ENCODE measurements around the gene CARS1. TPM values are rescaled to one million over a fixed set of nuclear protein-coding genes. Genes with fewer than 3 reads are reported as not detected.

CARS1 gene
- total RNA-seq, 2 experiments from 2014 or later: 106 to 121 TPM

- Mint-ChIP-seq H3K4me3 (peak overlapping the region; percentile 27), H3K27ac (peak overlapping the region; percentile 95), H3K36me3 (ENCODE audit: low read depth) (peaks cover 53% of the 10 kb centered on the region), H3K27me3 (no peaks in the 10 kb centered on the region), H3K4me1 (peaks cover 56% of the 10 kb centered on the region), H3K9me3 (no peaks in the 10 kb centered on the region)
- DNase-seq: no peak
- ChIA-PET POLR2A (interaction anchor here (1.4 to 2.7 kb wide), 6 partner anchors 13 to 61 kb away, joined by 3 to 18 read pairs (median 10); partner anchors contain the start of gene NAP1L4), CTCF (interaction anchor here (0.8 to 6.4 kb wide), 4 partner anchors 13 to 41 kb away, joined by 4 to 35 read pairs (median 14); no protein-coding TSS in a partner anchor)
These were observed 6.6 kb downstream of the CARS1 start for GRCh38 chr11:3050386-3051195.

GRCh38 chr11:3049430-3050243, 7.6 kb downstream of the CARS1 start:
- POLR2A ChIA-PET: interaction anchor here (0.6 to 2.7 kb wide), 10 partner anchors 8 to 110 kb away, joined by 3 to 18 read pairs (median 4); partner anchors contain the start of genes CARS1 and NAP1L4
- Mint-ChIP-seq H3K4me3 (peak overlapping the region; percentile 61), H3K27me3 (no peaks in the 10 kb centered on the region), H3K4me1 (peaks cover 49% of the 10 kb centered on the region), H3K27ac (peak overlapping the region; percentile 95), H3K9me3 (no peaks in the 10 kb centered on the region), H3K36me3 (ENCODE audit: low read depth) (peaks cover 49% of the 10 kb centered on the region)
- CTCF ChIA-PET: interaction anchor here (0.7 to 6.4 kb wide), 9 partner anchors 9 to 61 kb away, joined by 3 to 35 read pairs (median 3); partner anchors contain the start of gene NAP1L4
- DNase-seq: peak; percentile 88

- ChIA-PET POLR2A (interaction anchor here (0.8 to 0.9 kb wide), 2 partner anchors 9 to 33 kb away, joined by 3 to 6 read pairs; partner anchors contain the start of gene CARS1), CTCF (interaction anchor here (6.4 kb wide), 1 partner anchor 10 kb away, joined by 35 read pairs; no protein-coding TSS in a partner anchor)
- Mint-ChIP-seq H3K27ac (no peak overlapping the region), H3K36me3 (ENCODE audit: low read depth) (peaks cover 51% of the 10 kb centered on the region), H3K27me3 (no peaks in the 10 kb centered on the region), H3K9me3 (no peaks in the 10 kb centered on the region), H3K4me3 (no peak overlapping the region), H3K4me1 (peaks cover 38% of the 10 kb centered on the region)
- no peak for DNase-seq
These were observed 9.6 kb downstream of the CARS1 start for GRCh38 chr11:3047637-3048036.

- Mint-ChIP-seq H3K36me3 (ENCODE audit: low read depth) (peaks cover 55% of the 10 kb centered on the region), H3K4me3 (no peak overlapping the region), H3K4me1 (peaks cover 33% of the 10 kb centered on the region), H3K27ac (no peak overlapping the region), H3K9me3 (no peaks in the 10 kb centered on the region), H3K27me3 (no peaks in the 10 kb centered on the region)
- no peak for DNase-seq
- CTCF ChIA-PET: interaction anchor here (0.8 to 6.4 kb wide), 2 partner anchors 9 to 45 kb away, joined by 4 to 35 read pairs; no protein-coding TSS in a partner anchor
- POLR2A ChIA-PET: no interaction called here
These were observed 10.6 kb downstream of the CARS1 start for GRCh38 chr11:3046641-3047040.

GRCh38 chr11:3046190-3046589, 11.0 kb downstream of the CARS1 start:
- H3K9me3 Mint-ChIP-seq: no peaks in the 10 kb centered on the region
- DNase-seq: no peak
- H3K27ac Mint-ChIP-seq: peak overlapping the region; percentile 21
- POLR2A ChIA-PET: no interaction called here
- H3K4me3 Mint-ChIP-seq: no peak overlapping the region
- H3K36me3 Mint-ChIP-seq (ENCODE audit: low read depth): peaks cover 55% of the 10 kb centered on the region
- no peaks in the 10 kb centered on the region for H3K27me3 Mint-ChIP-seq
- peaks cover 29% of the 10 kb centered on the region for H3K4me1 Mint-ChIP-seq
- CTCF ChIA-PET: interaction anchor here (6.4 kb wide), 1 partner anchor 8 kb away, joined by 35 read pairs; no protein-coding TSS in a partner anchor

GRCh38 chr11:3044915-3045314, 12.3 kb downstream of the CARS1 start:
- H3K4me3 Mint-ChIP-seq: no peak overlapping the region
- no peak for DNase-seq
- CTCF ChIA-PET: no interaction called here
- no peaks in the 10 kb centered on the region for H3K27me3 Mint-ChIP-seq
- H3K27ac Mint-ChIP-seq: no peak overlapping the region
- H3K36me3 Mint-ChIP-seq (ENCODE audit: low read depth): peaks cover 61% of the 10 kb centered on the region
- H3K4me1 Mint-ChIP-seq: peaks cover 18% of the 10 kb centered on the region
- no peaks in the 10 kb centered on the region for H3K9me3 Mint-ChIP-seq
- POLR2A ChIA-PET: no interaction called here

- Mint-ChIP-seq H3K9me3 (no peaks in the 10 kb centered on the region), H3K4me3 (no peak overlapping the region), H3K27ac (peak overlapping the region; percentile 26), H3K4me1 (peaks cover 15% of the 10 kb centered on the region), H3K36me3 (ENCODE audit: low read depth) (peaks cover 63% of the 10 kb centered on the region), H3K27me3 (no peaks in the 10 kb centered on the region)
- POLR2A ChIA-PET: no interaction called here
- CTCF ChIA-PET: no interaction called here
- no peak for DNase-seq
These were observed 13.2 kb downstream of the CARS1 start for GRCh38 chr11:3044004-3044403.

- ChIA-PET CTCF (no interaction called here), POLR2A (no interaction called here)
- no peaks in the 10 kb centered on the region for H3K27me3 Mint-ChIP-seq
- H3K4me1 Mint-ChIP-seq: peaks cover 19% of the 10 kb centered on the region
- H3K9me3 Mint-ChIP-seq: no peaks in the 10 kb centered on the region
- H3K27ac Mint-ChIP-seq: no peak overlapping the region
- DNase-seq: no peak
- H3K36me3 Mint-ChIP-seq (ENCODE audit: low read depth): peaks cover 67% of the 10 kb centered on the region
- H3K4me3 Mint-ChIP-seq: no peak overlapping the region
These were observed 13.8 kb downstream of the CARS1 start for GRCh38 chr11:3043315-3043871.

- CTCF ChIA-PET: no interaction called here
- Mint-ChIP-seq H3K27ac (no peak overlapping the region), H3K9me3 (no peaks in the 10 kb centered on the region)
These were observed 14.5 kb downstream of the CARS1 start for GRCh38 chr11:3042496-3043314.

GRCh38 chr11:3041699-3042441, 15.4 kb downstream of the CARS1 start:
- Mint-ChIP-seq H3K27me3 (no peaks in the 10 kb centered on the region), H3K4me1 (peaks cover 33% of the 10 kb centered on the region), H3K36me3 (ENCODE audit: low read depth) (peaks cover 77% of the 10 kb centered on the region), H3K4me3 (no peak overlapping the region), H3K9me3 (no peaks in the 10 kb centered on the region), H3K27ac (no peak overlapping the region)
- DNase-seq: no peak
- ChIA-PET CTCF (no interaction called here), POLR2A (interaction anchor here (2.4 kb wide), 1 partner anchor 15 kb away, joined by 5 read pairs; the partner anchor contains the start of gene CARS1)

More at GRCh38 chr11:3042496-3043314, 14.5 kb downstream of the CARS1 start:
- Mint-ChIP-seq H3K4me3 (no peak overlapping the region), H3K27me3 (no peaks in the 10 kb centered on the region), H3K4me1 (peaks cover 25% of the 10 kb centered on the region), H3K36me3 (ENCODE audit: low read depth) (peaks cover 73% of the 10 kb centered on the region)
- POLR2A ChIA-PET: no interaction called here
- no peak for DNase-seq

- H3K36me3 Mint-ChIP-seq (ENCODE audit: low read depth): peaks cover 79% of the 10 kb centered on the region
These were observed 16.3 kb downstream of the CARS1 start for GRCh38 chr11:3040881-3041280.

More at GRCh38 chr11:3040881-3041280, 16.3 kb downstream of the CARS1 start:
- CTCF ChIA-PET: interaction anchor here (1.0 to 6.2 kb wide), 2 partner anchors 9 to 51 kb away, joined by 4 to 80 read pairs; no protein-coding TSS in a partner anchor
- H3K4me3 Mint-ChIP-seq: no peak overlapping the region
- H3K27me3 Mint-ChIP-seq: no peaks in the 10 kb centered on the region
- H3K9me3 Mint-ChIP-seq: no peaks in the 10 kb centered on the region
- peaks cover 41% of the 10 kb centered on the region for H3K4me1 Mint-ChIP-seq
- H3K27ac Mint-ChIP-seq: no peak overlapping the region
- DNase-seq: no peak
- POLR2A ChIA-PET: interaction anchor here (1.1 to 2.4 kb wide), 2 partner anchors 16 to 52 kb away, joined by 3 to 5 read pairs; partner anchors contain the start of gene CARS1

All from activated CD4-positive, alpha-beta memory T cell treated with anti-CD3 and anti-CD28 coated beads, Interleukin-2, amount 10 ng/mL, durations not matched to agents 7 days and 5 days (primary cell).